ENCODE results near the gene GJC2.
"Not testable (repeated sequence)": the region's sequence is repeated elsewhere in the genome, so short reads cannot be mapped to it uniquely, and the experiment has no call there.

The GJC2 gene

GRCh38 chr1:228106800-228107054, 43.0 kb upstream of the GJC2 start:
- H3K4me1 ChIP-seq (ENCODE audit: control insufficient read depth in 1 of 2, insufficient read depth in 2 of 2, low read length in 2 of 2), result peaks cover 33 to 40% of the 10 kb centered on the region in 2 donors
- H3K9me3 ChIP-seq (ENCODE audit: control insufficient read depth in 1 of 2, low read length in 2 of 2), result no peaks in the 10 kb centered on the region

DNA sequence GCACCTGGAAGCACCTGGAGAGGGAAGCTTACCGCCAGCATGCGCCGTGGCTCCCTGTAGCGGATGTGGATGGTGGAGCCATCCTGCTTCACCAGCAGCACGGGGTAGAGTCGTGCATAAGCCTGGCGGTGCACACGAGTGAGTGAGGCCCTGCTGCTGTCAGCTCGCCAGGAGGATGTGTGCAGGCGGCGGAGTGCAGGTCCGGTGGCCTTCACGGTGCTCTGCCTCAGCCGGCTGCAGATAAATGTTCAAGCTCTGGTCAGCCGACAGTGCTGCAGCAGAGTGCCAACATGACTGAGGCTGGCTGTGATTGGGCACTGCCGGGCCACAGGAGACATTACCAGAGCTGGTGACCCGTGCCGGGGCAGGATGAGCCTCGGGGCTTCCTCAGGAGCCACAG, 42.1 kb upstream of the GJC2 start:
- Histone ChIP-seq H3K9ac (ENCODE audit: low read depth in 1 of 2, low read length in 2 of 2) (peak overlapping the region in 1 of 2 donors; percentile 99), H3K27me3 (ENCODE audit: control insufficient read depth in 1 of 2, insufficient read depth in 2 of 2, low read length in 2 of 2) (no peaks in the 10 kb centered on the region), H3K4me1 (ENCODE audit: control insufficient read depth in 1 of 2, insufficient read depth in 2 of 2, low read length in 2 of 2) (peaks cover 31 to 38% of the 10 kb centered on the region in 2 donors), H3K9me3 (ENCODE audit: control insufficient read depth in 1 of 2, low read length in 2 of 2) (no peaks in the 10 kb centered on the region), H3K27ac (ENCODE audit: low read depth, low read length) (no peak overlapping the region), H3K4me3 (ENCODE audit: low read depth in 1 of 2, low read length in 2 of 2) (no peak overlapping the region), H3K36me3 (ENCODE audit: control insufficient read depth in 1 of 2, insufficient read depth in 2 of 2, low read length in 2 of 2) (peaks cover 9 to 14% of the 10 kb centered on the region in 2 donors)

More at GRCh38 chr1:228106800-228107054, 43.0 kb upstream of the GJC2 start:
- Histone ChIP-seq H3K27me3 (ENCODE audit: control insufficient read depth in 1 of 2, insufficient read depth in 2 of 2, low read length in 2 of 2) (no peaks in the 10 kb centered on the region), H3K9ac (ENCODE audit: low read depth in 1 of 2, low read length in 2 of 2) (no peak overlapping the region), H3K36me3 (ENCODE audit: control insufficient read depth in 1 of 2, insufficient read depth in 2 of 2, low read length in 2 of 2) (peaks cover 9 to 14% of the 10 kb centered on the region in 2 donors), H3K27ac (ENCODE audit: low read depth, low read length) (no peak overlapping the region), H3K4me3 (ENCODE audit: low read depth in 1 of 2, low read length in 2 of 2) (no peak overlapping the region)

- H3K27ac ChIP-seq (ENCODE audit: low read depth, low read length), result peak overlapping the region; percentile 91
- H3K4me3 ChIP-seq (ENCODE audit: low read depth in 1 of 2, low read length in 2 of 2), result peak overlapping the region; percentile 79 to 98
These were observed 41.6 kb upstream of the GJC2 start for GRCh38 chr1:228108055-228108690.

DNA sequence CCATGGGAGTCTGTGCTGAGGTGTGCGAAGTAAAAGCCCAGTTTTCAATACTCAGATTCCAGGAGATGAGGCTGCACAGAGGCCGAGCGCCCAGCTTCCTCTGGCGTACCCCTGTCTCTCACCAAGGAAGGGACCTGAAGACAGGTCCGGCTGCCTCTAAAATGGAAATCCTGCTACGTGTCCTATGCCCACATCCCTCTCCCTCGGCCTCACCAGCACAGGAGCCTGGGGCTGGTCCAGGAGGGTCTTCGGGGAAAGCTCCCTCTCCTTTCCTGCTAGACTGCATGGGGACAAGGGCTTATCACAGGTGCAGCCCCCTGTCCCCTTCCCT, 41.0 kb upstream of the GJC2 start:
- peaks cover 9 to 14% of the 10 kb centered on the region in 2 donors for H3K36me3 ChIP-seq (ENCODE audit: control insufficient read depth in 1 of 2, insufficient read depth in 2 of 2, low read length in 2 of 2)

More at GRCh38 chr1:228108055-228108690, 41.6 kb upstream of the GJC2 start:
- Histone ChIP-seq H3K4me1 (ENCODE audit: control insufficient read depth in 1 of 2, insufficient read depth in 2 of 2, low read length in 2 of 2) (peaks cover 31 to 38% of the 10 kb centered on the region in 2 donors), H3K36me3 (ENCODE audit: control insufficient read depth in 1 of 2, insufficient read depth in 2 of 2, low read length in 2 of 2) (peaks cover 9 to 14% of the 10 kb centered on the region in 2 donors), H3K9me3 (ENCODE audit: control insufficient read depth in 1 of 2, low read length in 2 of 2) (no peaks in the 10 kb centered on the region), H3K27me3 (ENCODE audit: control insufficient read depth in 1 of 2, insufficient read depth in 2 of 2, low read length in 2 of 2) (no peaks in the 10 kb centered on the region), H3K9ac (ENCODE audit: low read depth in 1 of 2, low read length in 2 of 2) (peak overlapping the region; percentile 84 to 99)

GRCh38 chr1:228109073-228109961, 40.4 kb upstream of the GJC2 start, which contains the start of gene MRPL55:
Gene MRPL55 (minus strand): TSS chr1:228109299. CDS start chr1:228108260, 1,039 bp downstream.
- H3K9ac ChIP-seq (ENCODE audit: low read depth in 1 of 2, low read length in 2 of 2), result peak within 1 kb of the TSS; percentile 99
- H3K4me3 ChIP-seq (ENCODE audit: low read depth in 1 of 2, low read length in 2 of 2), result peak within 1 kb of the TSS; percentile 95 to 98
- peaks cover 9 to 14% of the 10 kb centered on the region in 2 donors for H3K36me3 ChIP-seq (ENCODE audit: control insufficient read depth in 1 of 2, insufficient read depth in 2 of 2, low read length in 2 of 2)
- no peaks in the 10 kb centered on the region for H3K27me3 ChIP-seq (ENCODE audit: control insufficient read depth in 1 of 2, insufficient read depth in 2 of 2, low read length in 2 of 2)
- H3K27ac ChIP-seq (ENCODE audit: low read depth, low read length), result peak within 1 kb of the TSS; percentile 91
- no peaks in the 10 kb centered on the region for H3K9me3 ChIP-seq (ENCODE audit: control insufficient read depth in 1 of 2, low read length in 2 of 2)
- H3K4me1 ChIP-seq (ENCODE audit: control insufficient read depth in 1 of 2, insufficient read depth in 2 of 2, low read length in 2 of 2), result peaks cover 22 to 27% of the 10 kb centered on the region in 2 donors

More for the DNA sequence above, 41.0 kb upstream of the GJC2 start:
- H3K9ac ChIP-seq (ENCODE audit: low read depth in 1 of 2, low read length in 2 of 2), result peak overlapping the region; percentile 84 to 99
- H3K9me3 ChIP-seq (ENCODE audit: control insufficient read depth in 1 of 2, low read length in 2 of 2), result no peaks in the 10 kb centered on the region
- H3K4me3 ChIP-seq (ENCODE audit: low read depth in 1 of 2, low read length in 2 of 2), result peak overlapping the region; percentile 79 to 98
- H3K27me3 ChIP-seq (ENCODE audit: control insufficient read depth in 1 of 2, insufficient read depth in 2 of 2, low read length in 2 of 2), result no peaks in the 10 kb centered on the region
- H3K4me1 ChIP-seq (ENCODE audit: control insufficient read depth in 1 of 2, insufficient read depth in 2 of 2, low read length in 2 of 2), result peaks cover 28 to 33% of the 10 kb centered on the region in 2 donors
- H3K27ac ChIP-seq (ENCODE audit: low read depth, low read length), result peak overlapping the region; percentile 91

- Histone ChIP-seq H3K9ac (ENCODE audit: low read depth in 1 of 2, low read length in 2 of 2) (peak overlapping the region; percentile 99), H3K4me3 (ENCODE audit: low read depth in 1 of 2, low read length in 2 of 2) (peak overlapping the region; percentile 95 to 98), H3K36me3 (ENCODE audit: control insufficient read depth in 1 of 2, insufficient read depth in 2 of 2, low read length in 2 of 2) (peaks cover 9 to 13% of the 10 kb centered on the region in 2 donors), H3K27ac (ENCODE audit: low read depth, low read length) (peak overlapping the region; percentile 89), H3K9me3 (ENCODE audit: control insufficient read depth in 1 of 2, low read length in 2 of 2) (no peaks in the 10 kb centered on the region), H3K27me3 (ENCODE audit: control insufficient read depth in 1 of 2, insufficient read depth in 2 of 2, low read length in 2 of 2) (no peaks in the 10 kb centered on the region), H3K4me1 (ENCODE audit: control insufficient read depth in 1 of 2, insufficient read depth in 2 of 2, low read length in 2 of 2) (peaks cover 21 to 27% of the 10 kb centered on the region in 2 donors)
These were observed 39.7 kb upstream of the GJC2 start for GRCh38 chr1:228109962-228110488.

DNA sequence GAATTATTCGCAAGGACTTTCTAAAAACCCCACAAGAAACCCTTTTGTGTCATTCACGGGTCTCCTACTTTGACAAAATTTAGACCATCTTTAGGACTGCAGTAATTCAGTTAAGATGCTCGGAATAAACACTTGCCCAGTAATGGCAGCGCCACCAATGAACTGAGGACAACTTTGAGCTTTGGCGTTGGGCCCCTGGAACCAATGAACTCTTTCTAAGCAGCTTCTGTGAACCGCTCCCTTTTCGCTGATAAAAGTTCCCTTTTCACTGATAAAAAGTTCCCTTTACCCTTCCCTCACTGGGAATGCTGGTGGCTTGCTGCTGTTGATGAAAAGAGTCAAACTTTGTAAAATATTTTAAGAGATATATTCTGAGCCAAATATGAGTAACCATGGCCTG, 39.2 kb upstream of the GJC2 start:
- H3K27ac ChIP-seq (ENCODE audit: low read depth, low read length), result peak overlapping the region; percentile 30
- peaks cover 9 to 11% of the 10 kb centered on the region in 2 donors for H3K36me3 ChIP-seq (ENCODE audit: control insufficient read depth in 1 of 2, insufficient read depth in 2 of 2, low read length in 2 of 2)
- peak overlapping the region; percentile 95 to 98 for H3K4me3 ChIP-seq (ENCODE audit: low read depth in 1 of 2, low read length in 2 of 2)
- no peaks in the 10 kb centered on the region for H3K27me3 ChIP-seq (ENCODE audit: control insufficient read depth in 1 of 2, insufficient read depth in 2 of 2, low read length in 2 of 2)
- H3K9me3 ChIP-seq (ENCODE audit: control insufficient read depth in 1 of 2, low read length in 2 of 2), result no peaks in the 10 kb centered on the region
- H3K4me1 ChIP-seq (ENCODE audit: control insufficient read depth in 1 of 2, insufficient read depth in 2 of 2, low read length in 2 of 2), result peaks cover 21 to 27% of the 10 kb centered on the region in 2 donors
- peak overlapping the region; percentile 99 for H3K9ac ChIP-seq (ENCODE audit: low read depth in 1 of 2, low read length in 2 of 2)

GRCh38 chr1:228111315-228111714, 38.4 kb upstream of the GJC2 start:
- H3K36me3 ChIP-seq (ENCODE audit: control insufficient read depth in 1 of 2, insufficient read depth in 2 of 2, low read length in 2 of 2); H3K9me3 ChIP-seq (ENCODE audit: control insufficient read depth in 1 of 2, low read length in 2 of 2); H3K27ac ChIP-seq (ENCODE audit: low read depth, low read length); H3K9ac ChIP-seq (ENCODE audit: low read depth in 1 of 2, low read length in 2 of 2); H3K27me3 ChIP-seq (ENCODE audit: control insufficient read depth in 1 of 2, insufficient read depth in 2 of 2, low read length in 2 of 2); H3K4me3 ChIP-seq (ENCODE audit: low read depth in 1 of 2, low read length in 2 of 2): not testable (repeated sequence)
- peaks cover 21 to 27% of the 10 kb centered on the region in 2 donors for H3K4me1 ChIP-seq (ENCODE audit: control insufficient read depth in 1 of 2, insufficient read depth in 2 of 2, low read length in 2 of 2)

GRCh38 chr1:228112167-228112566, 37.6 kb upstream of the GJC2 start:
- H3K4me3 ChIP-seq (ENCODE audit: low read depth in 1 of 2, low read length in 2 of 2), result no peak overlapping the region
- no peaks in the 10 kb centered on the region for H3K9me3 ChIP-seq (ENCODE audit: control insufficient read depth in 1 of 2, low read length in 2 of 2)
- H3K4me1 ChIP-seq (ENCODE audit: control insufficient read depth in 1 of 2, insufficient read depth in 2 of 2, low read length in 2 of 2), result peaks cover 21 to 27% of the 10 kb centered on the region in 2 donors
- H3K27me3 ChIP-seq (ENCODE audit: control insufficient read depth in 1 of 2, insufficient read depth in 2 of 2, low read length in 2 of 2), result no peaks in the 10 kb centered on the region
- H3K9ac ChIP-seq (ENCODE audit: low read depth in 1 of 2, low read length in 2 of 2), result no peak overlapping the region
- H3K36me3 ChIP-seq (ENCODE audit: control insufficient read depth in 1 of 2, insufficient read depth in 2 of 2, low read length in 2 of 2), result no peaks in the 10 kb centered on the region
- no peak overlapping the region for H3K27ac ChIP-seq (ENCODE audit: low read depth, low read length)

DNA sequence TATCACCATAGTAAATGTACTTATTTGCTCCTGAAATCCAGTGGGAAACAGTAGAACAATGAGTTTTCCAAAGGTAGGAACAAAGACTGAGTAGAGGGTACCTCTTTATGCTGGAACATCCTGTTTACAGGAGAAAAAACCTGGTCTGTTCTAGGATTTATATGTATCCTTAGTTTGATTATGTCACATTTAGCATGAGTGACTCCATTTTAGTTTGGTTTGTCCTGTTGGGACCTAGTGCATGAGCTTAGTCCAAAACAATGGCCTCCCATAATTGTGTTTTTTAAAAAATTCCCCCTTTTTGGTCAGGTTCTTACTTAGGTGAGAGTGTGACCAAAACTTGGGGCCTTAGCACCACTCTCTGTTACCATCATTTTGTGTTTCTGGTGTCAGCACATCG, 37.1 kb upstream of the GJC2 start:
- Histone ChIP-seq H3K4me3 (ENCODE audit: low read depth in 1 of 2, low read length in 2 of 2) (no peak overlapping the region), H3K27me3 (ENCODE audit: control insufficient read depth in 1 of 2, insufficient read depth in 2 of 2, low read length in 2 of 2) (no peaks in the 10 kb centered on the region), H3K36me3 (ENCODE audit: control insufficient read depth in 1 of 2, insufficient read depth in 2 of 2, low read length in 2 of 2) (no peaks in the 10 kb centered on the region), H3K4me1 (ENCODE audit: control insufficient read depth in 1 of 2, insufficient read depth in 2 of 2, low read length in 2 of 2) (peaks cover 21 to 23% of the 10 kb centered on the region in 2 donors), H3K9ac (ENCODE audit: low read depth in 1 of 2, low read length in 2 of 2) (no peak overlapping the region), H3K27ac (ENCODE audit: low read depth, low read length) (no peak overlapping the region), H3K9me3 (ENCODE audit: control insufficient read depth in 1 of 2, low read length in 2 of 2) (no peaks in the 10 kb centered on the region)
